ENCODE results near the gene ADNP2. TPM values are rescaled to one million over a fixed set of nuclear protein-coding genes. Genes with fewer than 3 reads are reported as not detected.

Gene ADNP2
- total and polyA plus RNA-seq, 4 experiments from 2014 or later, result 7.1 to 20.9 (median 14.7) TPM

DNA sequence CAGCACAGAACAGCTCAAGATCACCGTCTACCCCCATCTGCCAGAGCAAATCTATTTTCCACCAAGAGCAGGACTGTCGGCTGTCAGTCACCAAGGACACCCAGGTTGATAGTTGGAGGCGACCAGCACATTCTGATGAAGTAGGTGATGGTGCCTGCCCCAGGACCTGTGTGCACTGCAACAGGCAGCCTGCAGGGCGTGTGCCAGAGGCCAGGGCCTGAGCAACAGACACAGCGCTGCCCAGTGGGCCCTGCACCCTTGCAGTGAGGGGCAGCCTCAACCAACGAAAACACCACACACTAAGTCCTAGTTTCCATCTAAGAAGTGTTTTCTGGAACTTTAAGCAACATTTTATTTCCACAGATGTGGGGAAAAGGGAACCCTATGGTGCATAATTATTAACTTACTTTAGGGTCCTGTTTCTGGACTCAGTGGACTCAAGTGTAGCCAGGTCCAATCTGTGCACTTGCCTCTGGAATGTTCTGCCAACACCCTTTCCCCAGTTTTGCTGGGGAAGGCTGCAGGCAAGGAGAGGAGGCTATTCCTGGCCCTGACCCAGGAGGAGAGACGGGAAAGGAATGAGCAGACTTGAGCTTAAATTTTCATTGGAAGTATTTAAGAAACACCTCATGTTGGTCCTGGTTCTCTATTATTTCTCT lies 61.5 kb downstream of the ADNP2 start:
- Mint-ChIP-seq H3K9me3 (peaks cover 0 to 9% (median 6%) of the 10 kb centered on the region in 8 donors), H3K27me3 (peaks cover 16 to 19% of the 10 kb centered on the region in 2 donors), H3K4me3 (no peak overlapping the region), H3K27ac (no peak overlapping the region), H3K4me1 (peaks cover 10 to 20% (median 12%) of the 10 kb centered on the region in 4 donors), H3K36me3 (peaks cover 0 to 2% of the 10 kb centered on the region in 2 donors)
- intact Hi-C loops (cut with micrococcal nuclease), result no loop called here
- no peaks in the 10 kb centered on the region for H3K27me3 ChIP-seq (ENCODE audit: insufficient read depth, low read length)
- H3K4me3 ChIP-seq (ENCODE audit: low read length in 2 of 2), result no peak overlapping the region
- H3K36me3 ChIP-seq (ENCODE audit: insufficient read depth, low read length), result no peaks in the 10 kb centered on the region
- H3K4me1 ChIP-seq (ENCODE audit: insufficient read depth, low read length), result peaks cover 21% of the 10 kb centered on the region
- ChIA-PET CTCF (ENCODE audit: partially characterized antibody) (interaction anchor here (1.3 to 2.5 kb wide), 2 partner anchors 9 to 14 kb away, joined by 6 to 10 read pairs; no protein-coding TSS in a partner anchor), POLR2A (ENCODE audit: partially characterized antibody) (no interaction called here)
- H3K27ac ChIP-seq (ENCODE audit: low read depth, low read length), result no peak overlapping the region
- DNase-seq, result no peak
- H3K9me3 ChIP-seq (ENCODE audit: control insufficient read depth in 1 of 2, low read length in 2 of 2), result no peaks in the 10 kb centered on the region

DNA sequence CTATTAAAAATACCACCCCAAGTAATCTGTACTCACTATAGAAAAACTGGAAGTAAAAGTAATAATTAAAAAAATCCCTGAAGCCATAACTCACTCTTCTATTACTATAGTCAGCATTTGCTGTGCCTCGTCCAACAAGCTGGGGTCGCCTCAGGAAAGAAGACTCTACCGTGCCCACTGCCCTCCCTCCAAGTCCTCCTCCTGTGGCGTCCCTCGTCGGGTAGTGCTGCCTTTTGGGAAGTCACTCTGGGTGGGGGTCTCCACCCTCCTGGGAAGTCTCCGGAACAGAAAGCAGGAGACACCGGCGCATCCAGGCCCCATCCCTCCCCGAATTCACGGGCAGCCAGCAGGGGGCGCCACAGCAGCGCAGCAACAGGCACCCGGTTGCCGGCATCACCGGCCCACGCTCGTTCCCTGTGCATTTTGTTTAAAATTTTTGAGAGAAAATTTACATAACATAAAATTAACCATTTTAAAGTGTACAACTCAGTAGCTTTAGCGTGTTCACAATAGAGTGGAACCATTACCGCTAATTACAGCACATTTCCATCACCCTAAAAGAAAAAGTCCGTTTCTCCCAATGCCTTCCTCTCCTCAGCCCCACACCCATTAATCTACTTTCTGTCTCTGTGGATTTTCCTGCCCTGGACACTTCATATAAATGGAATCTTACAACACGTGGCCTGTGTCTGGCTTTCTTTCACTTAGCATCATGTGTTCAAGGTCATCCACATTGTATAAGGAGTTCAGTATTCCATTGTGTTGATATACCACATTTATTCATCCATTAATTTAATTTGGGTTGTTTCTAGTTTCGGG lies 62.2 kb downstream of the ADNP2 start:
- Histone ChIP-seq H3K27me3 (ENCODE audit: insufficient read depth, low read length) (no peaks in the 10 kb centered on the region), H3K9me3 (ENCODE audit: control insufficient read depth in 1 of 2, low read length in 2 of 2) (no peaks in the 10 kb centered on the region), H3K36me3 (ENCODE audit: insufficient read depth, low read length) (no peaks in the 10 kb centered on the region), H3K27ac (ENCODE audit: low read depth, low read length) (no peak overlapping the region), H3K4me1 (ENCODE audit: insufficient read depth, low read length) (peaks cover 26% of the 10 kb centered on the region), H3K4me3 (ENCODE audit: low read length in 2 of 2) (no peak overlapping the region)
- peaks cover 16 to 27% (median 19%) of the 10 kb centered on the region in 4 donors for H3K4me1 Mint-ChIP-seq
- CTCF ChIA-PET (ENCODE audit: partially characterized antibody), result interaction anchor here (1.3 to 2.5 kb wide), 2 partner anchors 10 to 14 kb away, joined by 6 to 10 read pairs; no protein-coding TSS in a partner anchor
- H3K27ac Mint-ChIP-seq, result peak overlapping the region in 1 of 7 donors; percentile 63
- peaks cover 0 to 6% (median under 1%) of the 10 kb centered on the region in 8 donors for H3K9me3 Mint-ChIP-seq
- POLR2A ChIA-PET (ENCODE audit: partially characterized antibody), result no interaction called here
- peaks cover 18 to 19% of the 10 kb centered on the region in 2 donors for H3K27me3 Mint-ChIP-seq
- no peak overlapping the region for H3K4me3 Mint-ChIP-seq
- intact Hi-C loops (cut with micrococcal nuclease), result no loop called here
- peak in 1 of 5 donors; percentile 30 for DNase-seq
- H3K36me3 Mint-ChIP-seq, result no peaks in the 10 kb centered on the region

DNA sequence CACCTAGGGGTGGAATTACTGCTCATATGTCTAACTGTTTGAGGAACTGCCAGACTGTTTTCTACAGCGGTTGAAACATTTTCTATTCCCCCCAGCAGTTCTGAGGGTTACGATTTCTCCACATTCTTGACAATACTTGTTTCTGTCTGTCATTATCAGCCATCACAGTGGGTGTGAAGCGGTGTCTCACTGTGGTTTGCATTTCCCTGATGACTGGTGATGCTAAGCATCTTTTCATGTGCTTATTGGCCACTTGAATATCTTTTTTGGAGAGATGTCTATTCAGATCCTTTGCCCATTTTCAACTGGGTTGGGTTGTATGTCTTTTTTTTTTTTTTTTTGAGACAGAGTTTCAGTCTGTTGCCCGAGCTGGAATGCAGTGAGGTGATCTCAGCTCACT lies 63.0 kb downstream of the ADNP2 start:
- intact Hi-C loops (cut with micrococcal nuclease), result no loop called here
- no peak overlapping the region for H3K4me3 ChIP-seq (ENCODE audit: low read length in 2 of 2)
- POLR2A ChIA-PET (ENCODE audit: partially characterized antibody), result no interaction called here
- H3K36me3 Mint-ChIP-seq, result no peaks in the 10 kb centered on the region
- H3K27me3 Mint-ChIP-seq, result peaks cover 19 to 20% of the 10 kb centered on the region in 2 donors
- peak overlapping the region in 1 of 8 donors; percentile 4 for H3K4me3 Mint-ChIP-seq
- H3K9me3 ChIP-seq (ENCODE audit: control insufficient read depth in 1 of 2, low read length in 2 of 2), result no peaks in the 10 kb centered on the region
- no peak for DNase-seq
- no peaks in the 10 kb centered on the region for H3K27me3 ChIP-seq (ENCODE audit: insufficient read depth, low read length)
- H3K27ac Mint-ChIP-seq, result no peak overlapping the region
- CTCF ChIA-PET (ENCODE audit: partially characterized antibody), result no interaction called here
- peaks cover 17 to 27% (median 19%) of the 10 kb centered on the region in 4 donors for H3K4me1 Mint-ChIP-seq
- H3K27ac ChIP-seq (ENCODE audit: low read depth, low read length), result no peak overlapping the region
- H3K36me3 ChIP-seq (ENCODE audit: insufficient read depth, low read length), result no peaks in the 10 kb centered on the region
- peaks cover 0 to 2% (median 0%) of the 10 kb centered on the region in 8 donors for H3K9me3 Mint-ChIP-seq
- H3K4me1 ChIP-seq (ENCODE audit: insufficient read depth, low read length), result peaks cover 26% of the 10 kb centered on the region

DNA sequence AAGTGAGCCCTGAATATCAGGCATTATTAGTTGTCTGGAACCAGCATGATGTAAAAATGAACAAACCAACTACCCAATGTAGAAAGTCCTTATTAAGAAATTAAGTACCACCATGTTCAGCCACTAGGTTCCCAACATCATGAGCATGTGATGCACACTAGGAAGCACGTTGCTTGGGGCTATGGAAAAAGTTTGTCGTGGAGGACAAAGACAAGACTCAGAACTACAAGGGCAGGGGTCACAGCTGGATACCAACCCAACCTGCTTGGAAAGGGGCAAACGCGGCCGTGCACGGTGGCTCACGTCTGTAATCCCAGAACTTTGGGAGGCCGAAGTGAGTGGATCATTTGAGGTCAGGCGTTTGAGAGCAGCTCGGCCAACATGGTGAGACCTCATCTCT lies 64.0 kb downstream of the ADNP2 start:
- no peaks in the 10 kb centered on the region for H3K36me3 ChIP-seq (ENCODE audit: insufficient read depth, low read length)
- H3K27ac ChIP-seq (ENCODE audit: low read depth, low read length), result no peak overlapping the region
- Mint-ChIP-seq H3K27me3 (peaks cover 19 to 20% of the 10 kb centered on the region in 2 donors), H3K4me3 (no peak overlapping the region), H3K27ac (no peak overlapping the region), H3K9me3 (peaks cover 0 to 2% (median 0%) of the 10 kb centered on the region in 8 donors), H3K36me3 (no peaks in the 10 kb centered on the region), H3K4me1 (peaks cover 19 to 27% (median 19%) of the 10 kb centered on the region in 4 donors)
- no peaks in the 10 kb centered on the region for H3K27me3 ChIP-seq (ENCODE audit: insufficient read depth, low read length)
- POLR2A ChIA-PET (ENCODE audit: partially characterized antibody), result no interaction called here
- no peaks in the 10 kb centered on the region for H3K9me3 ChIP-seq (ENCODE audit: control insufficient read depth in 1 of 2, low read length in 2 of 2)
- peaks cover 20% of the 10 kb centered on the region for H3K4me1 ChIP-seq (ENCODE audit: insufficient read depth, low read length)
- no peak overlapping the region for H3K4me3 ChIP-seq (ENCODE audit: low read length in 2 of 2)
- no peak for DNase-seq
- intact Hi-C loops (cut with micrococcal nuclease), result no loop called here
- CTCF ChIA-PET (ENCODE audit: partially characterized antibody), result no interaction called here

DNA sequence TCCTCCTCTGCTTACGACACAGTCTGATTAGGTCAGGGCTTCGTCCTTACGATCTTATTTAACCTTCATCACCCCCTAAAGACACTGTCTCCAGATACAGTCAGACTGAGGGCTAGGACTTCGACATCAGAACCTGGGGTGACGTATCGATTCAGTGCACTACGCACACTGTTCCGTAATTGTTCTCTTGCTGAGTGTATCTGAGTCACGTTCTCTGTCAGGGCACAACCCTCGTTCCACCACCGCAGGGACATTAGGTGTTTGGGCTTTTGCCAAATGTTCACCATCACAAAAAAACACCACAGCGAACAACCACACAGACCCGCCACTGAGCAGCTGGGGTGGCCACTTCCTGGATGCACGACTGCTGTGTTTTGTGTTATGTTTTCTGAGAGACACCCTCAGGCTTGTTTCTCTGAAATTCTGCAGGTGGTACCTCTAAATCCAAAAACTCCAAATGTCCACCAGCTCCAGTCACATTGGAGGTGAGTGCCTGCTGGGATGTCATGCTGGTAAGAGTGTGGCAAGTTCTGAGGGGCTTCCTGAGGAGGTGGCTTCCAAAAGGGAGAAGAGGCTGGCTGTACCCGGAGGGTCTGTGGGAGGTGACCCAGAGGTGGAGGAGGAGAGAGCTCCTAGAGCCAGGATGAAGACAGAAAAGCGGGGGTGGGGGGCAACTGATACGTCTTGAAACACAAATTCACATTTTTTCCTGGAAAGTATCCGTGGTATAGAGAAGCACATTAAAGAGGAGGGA lies 66.6 kb downstream of the ADNP2 start:
- Mint-ChIP-seq H3K27ac (peak overlapping the region; percentile 69 to 96 (median 91)), H3K4me3 (peak overlapping the region in 7 of 8 donors; percentile 21 to 74 (median 67)), H3K27me3 (peaks cover 12 to 23% of the 10 kb centered on the region in 2 donors), H3K4me1 (peaks cover 17 to 27% (median 19%) of the 10 kb centered on the region in 4 donors), H3K9me3 (no peaks in the 10 kb centered on the region), H3K36me3 (no peaks in the 10 kb centered on the region)
- intact Hi-C loops (cut with micrococcal nuclease), result no loop called here
- Histone ChIP-seq H3K27me3 (ENCODE audit: insufficient read depth, low read length) (no peaks in the 10 kb centered on the region), H3K27ac (ENCODE audit: low read depth, low read length) (peak overlapping the region; percentile 20), H3K4me1 (ENCODE audit: insufficient read depth, low read length) (peaks cover 18% of the 10 kb centered on the region), H3K36me3 (ENCODE audit: insufficient read depth, low read length) (no peaks in the 10 kb centered on the region), H3K9me3 (ENCODE audit: control insufficient read depth in 1 of 2, low read length in 2 of 2) (no peaks in the 10 kb centered on the region), H3K4me3 (ENCODE audit: low read length in 2 of 2) (no peak overlapping the region)
- peak; percentile 60 to 78 (median 67) for DNase-seq
- POLR2A ChIA-PET (ENCODE audit: partially characterized antibody), result no interaction called here
- CTCF ChIA-PET (ENCODE audit: partially characterized antibody), result interaction anchor here (0.7 kb wide), 1 partner anchor 16 kb away, joined by 3 read pairs; no protein-coding TSS in a partner anchor

DNA sequence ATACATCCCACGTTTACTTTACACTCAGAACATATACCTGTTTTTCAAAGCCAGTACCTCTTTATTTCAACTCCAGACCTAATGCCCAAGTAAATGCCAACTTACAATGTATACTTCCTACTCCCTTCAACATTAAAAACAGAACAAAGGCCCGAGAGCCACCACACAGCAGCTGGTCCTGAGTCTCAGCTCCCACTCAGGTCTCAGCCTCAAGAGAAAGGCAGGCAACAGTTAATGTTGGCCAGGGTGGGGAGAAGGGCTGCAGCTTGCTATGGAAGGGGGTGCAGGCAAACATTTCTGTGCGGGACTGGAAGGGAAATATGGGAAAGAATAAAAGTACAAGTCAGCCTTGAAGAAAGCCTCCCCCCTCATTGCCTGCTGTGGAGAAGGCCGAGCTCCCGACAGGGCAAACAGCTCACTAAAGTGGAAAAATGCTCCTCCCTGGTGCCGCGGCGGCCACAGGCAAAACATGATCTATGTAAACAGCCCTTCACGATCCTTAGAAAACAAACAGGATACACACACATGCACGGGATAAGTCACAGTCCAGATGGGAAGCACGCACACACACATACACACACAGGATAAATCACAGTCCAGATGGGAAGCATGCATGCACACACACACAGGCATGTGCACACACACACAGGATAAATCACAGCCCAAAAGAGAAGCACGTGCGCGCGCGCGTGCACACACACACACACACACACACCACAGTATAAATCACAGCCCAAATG lies 67.4 kb downstream of the ADNP2 start:
- peak overlapping the region in 6 of 7 donors; percentile 38 to 96 (median 66) for H3K27ac Mint-ChIP-seq
- H3K36me3 ChIP-seq (ENCODE audit: insufficient read depth, low read length), result no peaks in the 10 kb centered on the region
- peaks cover 11 to 21% of the 10 kb centered on the region in 2 donors for H3K27me3 Mint-ChIP-seq
- no peaks in the 10 kb centered on the region for H3K9me3 Mint-ChIP-seq
- ChIA-PET CTCF (ENCODE audit: partially characterized antibody) (interaction anchor here (0.7 kb wide), 1 partner anchor 17 kb away, joined by 3 read pairs; no protein-coding TSS in a partner anchor), POLR2A (ENCODE audit: partially characterized antibody) (no interaction called here)
- peaks cover 18% of the 10 kb centered on the region for H3K4me1 ChIP-seq (ENCODE audit: insufficient read depth, low read length)
- H3K4me3 Mint-ChIP-seq, result peak overlapping the region in 1 of 8 donors; percentile 3
- no peaks in the 10 kb centered on the region for H3K36me3 Mint-ChIP-seq
- H3K27ac ChIP-seq (ENCODE audit: low read depth, low read length), result no peak overlapping the region
- H3K4me3 ChIP-seq (ENCODE audit: low read length in 2 of 2), result no peak overlapping the region
- H3K4me1 Mint-ChIP-seq, result peaks cover 17 to 23% (median 18%) of the 10 kb centered on the region in 4 donors
- intact Hi-C loops (cut with micrococcal nuclease), result no loop called here
- no peaks in the 10 kb centered on the region for H3K27me3 ChIP-seq (ENCODE audit: insufficient read depth, low read length)
- no peaks in the 10 kb centered on the region for H3K9me3 ChIP-seq (ENCODE audit: control insufficient read depth in 1 of 2, low read length in 2 of 2)
- no peak for DNase-seq

All from CD4-positive, alpha-beta memory T cell (primary cell).